Measurements from ENCODE around the gene B3GNT9.

The B3GNT9 gene

DNA sequence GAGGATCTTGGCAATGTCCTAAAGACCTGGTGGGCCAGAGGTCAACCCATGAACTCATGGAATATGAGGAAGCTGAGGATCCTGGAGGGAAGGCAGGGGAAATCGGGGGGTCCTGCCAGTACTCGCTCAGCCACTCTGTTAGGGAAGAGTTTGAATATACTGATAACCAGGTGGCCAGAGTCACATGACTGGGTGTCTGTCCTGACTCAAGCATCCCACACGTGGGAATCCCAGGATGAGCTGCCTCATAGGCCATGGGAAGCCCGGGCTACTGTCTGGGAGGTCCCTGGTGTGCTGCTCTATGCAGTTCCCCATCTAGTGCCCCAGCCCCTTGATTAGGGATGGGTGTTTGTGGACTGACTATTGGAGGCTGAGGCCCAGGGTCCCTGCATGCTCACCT, 37.5 kb upstream of the B3GNT9 start:
- no peak overlapping the region for H3K4me3 ChIP-seq (ENCODE audit: low read depth, low read length)
- DNase-seq (ENCODE audit: low read depth, low spot score): no peak
- ChIA-PET POLR2A (no interaction called here), CTCF (interaction anchor here (1.2 to 10.2 kb wide), 10 partner anchors 10 to 237 kb away, joined by 3 to 128 read pairs (median 26); partner anchors contain the start of genes CES3, FBXL8, NOL3 and TRADD)
- TF ChIP-seq, protein P1, sequence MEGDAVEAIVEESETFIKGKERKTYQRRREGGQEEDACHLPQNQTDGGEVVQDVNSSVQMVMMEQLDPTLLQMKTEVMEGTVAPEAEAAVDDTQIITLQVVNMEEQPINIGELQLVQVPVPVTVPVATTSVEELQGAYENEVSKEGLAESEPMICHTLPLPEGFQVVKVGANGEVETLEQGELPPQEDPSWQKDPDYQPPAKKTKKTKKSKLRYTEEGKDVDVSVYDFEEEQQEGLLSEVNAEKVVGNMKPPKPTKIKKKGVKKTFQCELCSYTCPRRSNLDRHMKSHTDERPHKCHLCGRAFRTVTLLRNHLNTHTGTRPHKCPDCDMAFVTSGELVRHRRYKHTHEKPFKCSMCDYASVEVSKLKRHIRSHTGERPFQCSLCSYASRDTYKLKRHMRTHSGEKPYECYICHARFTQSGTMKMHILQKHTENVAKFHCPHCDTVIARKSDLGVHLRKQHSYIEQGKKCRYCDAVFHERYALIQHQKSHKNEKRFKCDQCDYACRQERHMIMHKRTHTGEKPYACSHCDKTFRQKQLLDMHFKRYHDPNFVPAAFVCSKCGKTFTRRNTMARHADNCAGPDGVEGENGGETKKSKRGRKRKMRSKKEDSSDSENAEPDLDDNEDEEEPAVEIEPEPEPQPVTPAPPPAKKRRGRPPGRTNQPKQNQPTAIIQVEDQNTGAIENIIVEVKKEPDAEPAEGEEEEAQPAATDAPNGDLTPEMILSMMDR (IDR thresholded peaks at IDR 0.05; ENCODE audit: insufficient read depth, low read length, missing control alignments): no peak

DNA sequence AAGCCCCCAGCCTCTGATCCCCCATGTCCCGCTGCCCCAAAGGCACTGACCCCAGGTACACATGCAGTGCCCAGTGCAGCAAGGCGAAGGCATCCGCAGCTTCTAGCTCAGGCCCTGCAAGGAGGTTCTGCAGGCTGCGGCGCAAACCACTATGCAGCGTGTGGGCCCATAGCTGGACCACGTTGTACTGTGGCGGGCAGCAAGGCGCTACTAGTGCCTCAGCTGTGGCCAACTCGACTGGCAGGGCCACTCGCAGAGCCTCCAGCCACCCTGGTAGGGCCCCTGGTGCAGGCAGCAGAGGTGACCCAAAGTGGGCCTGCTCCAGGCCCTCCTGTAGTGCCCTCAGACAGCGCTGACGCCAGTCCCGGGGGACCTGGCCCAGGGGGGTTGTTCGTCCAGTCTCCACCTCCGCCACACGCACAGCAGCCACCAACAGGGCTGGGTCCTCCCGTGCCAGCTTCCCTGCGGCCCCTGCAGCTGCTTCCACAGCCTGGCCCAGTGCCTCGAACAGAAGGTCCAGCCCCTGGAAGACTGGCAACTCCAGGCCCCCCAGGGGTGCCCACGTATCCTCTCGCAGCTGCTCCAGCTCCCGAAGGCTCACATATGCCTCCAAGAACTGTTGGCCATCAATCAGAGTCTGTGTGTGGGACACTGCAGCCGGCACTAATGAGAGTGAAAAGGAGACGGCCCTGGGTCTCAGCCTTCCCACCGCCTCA, 36.5 kb upstream of the B3GNT9 start:
- H3K4me3 ChIP-seq (ENCODE audit: low read depth, low read length): no peak overlapping the region
- POLR2A ChIA-PET: no interaction called here
- CTCF ChIA-PET: interaction anchor here (0.9 to 10.2 kb wide), 8 partner anchors 11 to 236 kb away, joined by 4 to 128 read pairs (median 44); partner anchors contain the start of genes CES3, ELMO3, FBXL8 and NOL3
- TF ChIP-seq, protein P1 (IDR thresholded peaks at IDR 0.05; ENCODE audit: insufficient read depth, low read length, missing control alignments): no peak
- no peak for DNase-seq (ENCODE audit: low read depth, low spot score)

DNA sequence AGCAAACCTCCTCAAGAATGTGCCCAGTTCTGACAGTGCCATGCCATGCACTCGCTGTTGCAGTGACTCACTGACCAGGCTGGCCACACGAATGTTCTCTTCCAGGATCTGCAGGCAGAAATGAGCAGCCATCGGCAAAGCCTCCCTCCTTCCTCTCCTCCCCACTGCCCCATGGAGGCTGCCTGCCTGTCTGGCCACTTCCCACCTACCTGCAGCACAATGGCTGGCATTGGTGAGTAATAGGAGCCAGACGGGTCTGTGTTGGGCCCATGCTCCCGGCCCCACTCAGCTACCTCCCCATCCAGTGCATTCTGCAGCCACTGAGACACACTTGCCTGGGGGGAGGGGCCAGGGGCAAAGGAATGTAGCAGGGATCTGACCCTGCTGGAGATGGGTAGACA, 35.8 kb upstream of the B3GNT9 start:
- CTCF ChIA-PET: interaction anchor here (0.8 to 10.2 kb wide), 10 partner anchors 14 to 240 kb away, joined by 3 to 128 read pairs (median 26); partner anchors contain the start of genes CES3, FBXL8, NOL3 and TRADD
- TF ChIP-seq, protein P1 (IDR thresholded peaks at IDR 0.05; ENCODE audit: insufficient read depth, low read length, missing control alignments): no peak
- H3K4me3 ChIP-seq (ENCODE audit: low read depth, low read length): no peak overlapping the region
- POLR2A ChIA-PET: no interaction called here
- no peak for DNase-seq (ENCODE audit: low read depth, low spot score)

DNA sequence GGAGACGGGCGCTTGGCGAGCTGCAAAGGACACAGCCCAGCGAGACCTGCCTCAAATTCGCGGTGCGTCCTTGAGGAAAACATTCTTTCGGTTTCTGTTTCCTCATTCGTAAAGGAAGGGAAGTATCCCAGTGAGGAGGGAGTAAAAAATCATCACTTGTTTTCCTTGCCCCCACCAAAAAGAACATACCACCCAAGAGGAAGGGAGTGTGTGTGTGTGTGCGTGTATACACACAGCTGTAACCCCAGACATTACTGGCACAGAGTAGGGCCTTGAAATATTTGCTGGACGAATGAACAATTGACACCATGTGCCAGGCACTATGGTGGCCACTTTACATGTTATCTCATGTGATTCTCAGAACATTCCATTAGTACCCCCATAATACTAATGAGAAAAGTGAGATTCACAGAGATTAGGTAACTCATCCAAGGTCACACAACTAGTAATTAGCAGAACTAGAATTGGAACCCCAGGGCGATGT, 34.9 kb upstream of the B3GNT9 start:
- DNase-seq (ENCODE audit: low read depth, low spot score): no peak
- TF ChIP-seq, protein P1 (IDR thresholded peaks at IDR 0.05; ENCODE audit: insufficient read depth, low read length, missing control alignments): no peak
- ChIA-PET POLR2A (interaction anchor here (1.6 kb wide), 1 partner anchor 62 kb away, joined by 4 read pairs; the partner anchor contains the start of gene FHOD1), CTCF (interaction anchor here (0.9 to 10.2 kb wide), 41 partner anchors 9 to 290 kb away, joined by 3 to 128 read pairs (median 5); partner anchors contain the start of genes B3GNT9, CES3, CES4A and FBXL8)
- H3K4me3 ChIP-seq (ENCODE audit: low read depth, low read length): no peak overlapping the region

DNA sequence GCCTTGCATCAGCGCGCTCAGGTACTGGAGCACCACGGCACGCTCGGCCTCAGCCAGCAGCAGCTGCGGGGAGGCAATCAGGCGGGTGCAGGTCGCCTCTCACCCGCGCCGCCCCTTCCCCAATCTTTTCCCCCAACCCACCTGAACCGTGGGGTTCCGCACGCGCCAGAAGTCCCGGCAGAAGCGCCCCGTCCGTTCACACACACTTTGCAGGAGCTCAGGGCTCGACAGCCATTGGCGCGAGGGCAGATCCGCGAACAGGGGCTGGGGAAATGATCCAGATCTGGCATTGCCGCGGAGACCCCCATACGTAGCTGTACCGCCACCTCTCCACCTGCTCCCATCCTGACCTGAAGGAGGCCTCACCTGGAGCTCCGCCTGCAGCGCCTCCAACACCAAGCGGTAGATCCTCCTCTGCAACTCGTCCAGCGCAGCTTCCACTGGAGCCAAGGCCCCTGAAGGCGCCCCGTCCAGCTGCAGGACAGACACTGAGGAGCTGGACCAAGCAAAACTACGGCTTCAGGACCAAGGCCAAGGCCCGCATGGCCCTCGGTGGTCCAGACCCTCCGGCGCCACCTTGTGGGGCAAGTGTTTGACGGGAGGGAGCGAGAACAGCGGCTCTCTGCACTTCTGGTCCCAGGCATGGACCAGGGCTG, 34.3 kb upstream of the B3GNT9 start:
- TF ChIP-seq, protein P1 (IDR thresholded peaks at IDR 0.05; ENCODE audit: insufficient read depth, low read length, missing control alignments): peak; percentile 99
- DNase-seq (ENCODE audit: low read depth, low spot score): peak; percentile 44
- CTCF ChIA-PET: interaction anchor here (0.9 to 10.2 kb wide), 42 partner anchors 9 to 290 kb away, joined by 3 to 128 read pairs (median 5); partner anchors contain the start of genes B3GNT9, CES3, CES4A and FBXL8
- POLR2A ChIA-PET: interaction anchor here (1.6 kb wide), 1 partner anchor 62 kb away, joined by 4 read pairs; the partner anchor contains the start of gene FHOD1
- no peak overlapping the region; the same call in 1 of the 2 replicates for H3K4me3 ChIP-seq (ENCODE audit: low read depth, low read length)
